ENCODE measurements around the gene THOC3. TPM values are rescaled to one million over a fixed set of nuclear protein-coding genes. Genes with fewer than 3 reads are reported as not detected.
"Not testable (repeated sequence)": the region's sequence is repeated elsewhere in the genome, so short reads cannot be mapped to it uniquely, and the experiment has no call there.

Gene THOC3, protein sequence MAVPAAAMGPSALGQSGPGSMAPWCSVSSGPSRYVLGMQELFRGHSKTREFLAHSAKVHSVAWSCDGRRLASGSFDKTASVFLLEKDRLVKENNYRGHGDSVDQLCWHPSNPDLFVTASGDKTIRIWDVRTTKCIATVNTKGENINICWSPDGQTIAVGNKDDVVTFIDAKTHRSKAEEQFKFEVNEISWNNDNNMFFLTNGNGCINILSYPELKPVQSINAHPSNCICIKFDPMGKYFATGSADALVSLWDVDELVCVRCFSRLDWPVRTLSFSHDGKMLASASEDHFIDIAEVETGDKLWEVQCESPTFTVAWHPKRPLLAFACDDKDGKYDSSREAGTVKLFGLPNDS
- total RNA-seq (2021; ENCODE audit: unreplicated experiment) (70.8 TPM), Bru-seq, nascent RNA (percentile 34 among the genes with signal in this experiment), BruChase-seq, experiment 1, labeled RNA remaining after a 2-hour chase (percentile 45 among the genes with signal in this experiment), BruChase-seq, experiment 2, labeled RNA remaining after a 6-hour chase (percentile 48 among the genes with signal in this experiment)
- 47.7 TPM for polyA plus RNA-seq (2012; ENCODE audit: insufficient read length)
- long read RNA-seq, transcript THOC3-201 (6 exons, 1,589 nt) = major isoform, 101 of 123 reads
- long read RNA-seq, partial matches to known transcripts = 2 of 123 reads
- long read RNA-seq, other reads (novel, unspliced or antisense) = 19 of 123 reads

DNA sequence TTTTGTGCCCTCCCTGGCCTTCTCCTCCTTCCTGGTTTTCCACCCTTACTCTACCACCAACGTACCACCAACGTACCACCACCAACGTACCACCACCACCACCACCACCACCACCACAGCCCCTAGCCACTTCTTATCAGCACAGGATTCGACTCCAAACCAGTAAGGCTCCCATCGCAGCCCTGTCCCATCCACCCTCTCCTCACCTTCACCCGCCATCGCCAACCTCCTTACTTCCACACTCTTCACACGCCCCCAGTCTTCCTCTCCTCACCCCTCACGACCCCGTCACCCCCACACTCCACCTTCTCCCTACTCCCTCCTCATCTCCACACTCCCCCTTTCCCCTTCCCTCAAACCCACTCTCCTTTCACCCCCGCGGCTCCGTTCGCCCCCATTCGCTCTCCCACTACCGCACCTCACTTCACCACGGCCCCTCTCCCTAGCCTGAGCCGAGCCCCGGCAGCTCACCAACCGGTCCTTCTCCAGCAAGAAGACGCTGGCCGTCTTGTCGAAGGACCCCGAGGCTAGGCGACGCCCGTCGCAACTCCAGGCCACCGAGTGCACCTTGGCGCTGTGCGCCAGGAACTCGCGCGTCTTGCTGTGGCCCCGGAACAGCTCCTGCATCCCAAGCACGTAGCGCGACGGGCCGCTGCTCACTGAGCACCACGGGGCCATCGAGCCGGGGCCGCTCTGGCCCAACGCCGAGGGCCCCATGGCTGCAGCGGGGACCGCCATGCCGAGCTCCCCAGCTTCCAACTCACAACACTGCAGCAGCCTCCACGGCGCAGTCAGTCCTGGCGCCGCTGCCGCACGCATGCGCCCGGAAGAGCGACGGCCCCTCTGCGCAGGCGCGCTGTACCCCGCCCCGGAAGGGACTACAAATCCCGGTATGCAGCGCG is at the start of gene THOC3:
TSS of gene THOC3 (minus strand) at position 845 of the 902 bp plus-strand sequence. CDS start at position 738, 107 bp downstream.
- BruUV-seq (replicated peaks); CTCF ChIA-PET; H3K27me3 ChIP-seq (ENCODE audit: control insufficient read depth, insufficient read depth, low read length); DNase-seq (ENCODE audit: low read depth, low spot score); H3K27ac ChIP-seq (ENCODE audit: low read length); H3K4me1 ChIP-seq (ENCODE audit: control insufficient read depth, insufficient read depth, low read length); in situ Hi-C loops (cut with HindIII; ENCODE audit: low pct_unique_long_range_greater_than_20kb, low sequenced_read_pairs); H3K36me3 ChIP-seq (ENCODE audit: control insufficient read depth, insufficient read depth, low read length); H3K9me3 ChIP-seq (ENCODE audit: control insufficient read depth, insufficient read depth, low read depth, low read length); POLR2A ChIA-PET; intact Hi-C loops (cut with micrococcal nuclease; ENCODE audit: unreplicated experiment): not testable (repeated sequence)
- peak; percentile 100 for ATAC-seq
- peak within 1 kb of the TSS; percentile 49 to 61 for H3K4me3 ChIP-seq (ENCODE audit: low read depth in 2 of 2, low read length in 2 of 2)

DNA sequence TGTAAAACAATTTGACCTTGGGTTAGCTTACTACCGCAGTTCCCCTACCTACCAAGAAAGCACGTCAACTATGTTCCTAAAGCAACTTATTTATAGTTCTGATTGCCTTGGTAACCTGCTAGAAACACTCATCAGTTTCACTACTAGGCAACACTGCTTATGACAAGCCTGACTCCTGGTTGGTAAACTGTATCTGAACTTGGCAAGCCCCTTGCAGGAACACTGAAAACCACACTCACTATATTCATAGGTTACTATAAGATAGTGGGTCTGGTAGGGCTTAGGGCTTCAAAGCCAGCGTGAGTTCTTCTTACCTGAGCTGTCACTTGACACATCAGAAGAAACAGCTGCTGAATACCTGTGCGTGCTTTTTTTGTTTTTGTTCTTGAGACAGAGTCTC is 49.2 kb upstream of the THOC3 start:
- POLR2A ChIA-PET; DNase-seq (ENCODE audit: low read depth, low spot score); in situ Hi-C loops (cut with HindIII; ENCODE audit: low pct_unique_long_range_greater_than_20kb, low sequenced_read_pairs); CTCF ChIA-PET; intact Hi-C loops (cut with micrococcal nuclease; ENCODE audit: unreplicated experiment); H3K27me3 ChIP-seq (ENCODE audit: control insufficient read depth, insufficient read depth, low read length); H3K27ac ChIP-seq (ENCODE audit: low read length); H3K4me1 ChIP-seq (ENCODE audit: control insufficient read depth, insufficient read depth, low read length); ATAC-seq; BruUV-seq (replicated peaks); H3K36me3 ChIP-seq (ENCODE audit: control insufficient read depth, insufficient read depth, low read length); H3K9me3 ChIP-seq (ENCODE audit: control insufficient read depth, insufficient read depth, low read depth, low read length); H3K4me3 ChIP-seq (ENCODE audit: low read depth in 2 of 2, low read length in 2 of 2): not testable (repeated sequence)

GRCh38 chr5:176014360-176014759 is 46.2 kb upstream of the THOC3 start:
- BruUV-seq (replicated peaks); intact Hi-C loops (cut with micrococcal nuclease; ENCODE audit: unreplicated experiment); CTCF ChIA-PET; POLR2A ChIA-PET; DNase-seq (ENCODE audit: low read depth, low spot score); H3K4me1 ChIP-seq (ENCODE audit: control insufficient read depth, insufficient read depth, low read length); H3K4me3 ChIP-seq (ENCODE audit: low read depth in 2 of 2, low read length in 2 of 2); H3K27me3 ChIP-seq (ENCODE audit: control insufficient read depth, insufficient read depth, low read length); H3K27ac ChIP-seq (ENCODE audit: low read length); H3K9me3 ChIP-seq (ENCODE audit: control insufficient read depth, insufficient read depth, low read depth, low read length); H3K36me3 ChIP-seq (ENCODE audit: control insufficient read depth, insufficient read depth, low read length); in situ Hi-C loops (cut with HindIII; ENCODE audit: low pct_unique_long_range_greater_than_20kb, low sequenced_read_pairs): not testable (repeated sequence)
- peak; percentile 48; the same call in 1 of the 2 replicates for ATAC-seq

DNA sequence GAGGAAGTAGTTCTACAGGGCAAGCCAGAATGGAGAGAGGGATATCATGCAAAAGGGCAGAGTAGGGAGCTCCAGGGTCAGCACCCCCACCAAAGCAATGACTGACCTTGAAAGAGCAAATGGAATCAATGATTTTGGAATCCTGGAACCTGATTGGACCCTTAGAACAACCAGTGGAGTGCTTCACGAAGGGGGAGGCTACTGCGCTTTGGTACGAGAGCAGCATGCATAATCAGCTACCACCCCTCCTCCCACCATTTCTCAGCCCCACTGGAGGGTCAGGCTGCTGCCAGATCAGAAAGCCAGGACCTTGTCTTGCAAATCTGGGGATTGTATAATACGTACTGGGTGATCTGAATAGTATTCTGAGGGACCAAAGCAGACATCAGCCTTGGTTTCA is 43.0 kb upstream of the THOC3 start:
- intact Hi-C loops (cut with micrococcal nuclease; ENCODE audit: unreplicated experiment); POLR2A ChIA-PET; H3K27me3 ChIP-seq (ENCODE audit: control insufficient read depth, insufficient read depth, low read length); H3K36me3 ChIP-seq (ENCODE audit: control insufficient read depth, insufficient read depth, low read length); in situ Hi-C loops (cut with HindIII; ENCODE audit: low pct_unique_long_range_greater_than_20kb, low sequenced_read_pairs); ATAC-seq; H3K4me1 ChIP-seq (ENCODE audit: control insufficient read depth, insufficient read depth, low read length); H3K27ac ChIP-seq (ENCODE audit: low read length); H3K9me3 ChIP-seq (ENCODE audit: control insufficient read depth, insufficient read depth, low read depth, low read length); H3K4me3 ChIP-seq (ENCODE audit: low read depth in 2 of 2, low read length in 2 of 2); DNase-seq (ENCODE audit: low read depth, low spot score); CTCF ChIA-PET; BruUV-seq (replicated peaks): not testable (repeated sequence)

GRCh38 chr5:176010202-176010601 is 42.1 kb upstream of the THOC3 start:
- H3K4me1 ChIP-seq (ENCODE audit: control insufficient read depth, insufficient read depth, low read length); POLR2A ChIA-PET; H3K36me3 ChIP-seq (ENCODE audit: control insufficient read depth, insufficient read depth, low read length); H3K4me3 ChIP-seq (ENCODE audit: low read depth in 2 of 2, low read length in 2 of 2); CTCF ChIA-PET; H3K27me3 ChIP-seq (ENCODE audit: control insufficient read depth, insufficient read depth, low read length); intact Hi-C loops (cut with micrococcal nuclease; ENCODE audit: unreplicated experiment); BruUV-seq (replicated peaks); H3K9me3 ChIP-seq (ENCODE audit: control insufficient read depth, insufficient read depth, low read depth, low read length); H3K27ac ChIP-seq (ENCODE audit: low read length); in situ Hi-C loops (cut with HindIII; ENCODE audit: low pct_unique_long_range_greater_than_20kb, low sequenced_read_pairs); DNase-seq (ENCODE audit: low read depth, low spot score); ATAC-seq: not testable (repeated sequence)

DNA sequence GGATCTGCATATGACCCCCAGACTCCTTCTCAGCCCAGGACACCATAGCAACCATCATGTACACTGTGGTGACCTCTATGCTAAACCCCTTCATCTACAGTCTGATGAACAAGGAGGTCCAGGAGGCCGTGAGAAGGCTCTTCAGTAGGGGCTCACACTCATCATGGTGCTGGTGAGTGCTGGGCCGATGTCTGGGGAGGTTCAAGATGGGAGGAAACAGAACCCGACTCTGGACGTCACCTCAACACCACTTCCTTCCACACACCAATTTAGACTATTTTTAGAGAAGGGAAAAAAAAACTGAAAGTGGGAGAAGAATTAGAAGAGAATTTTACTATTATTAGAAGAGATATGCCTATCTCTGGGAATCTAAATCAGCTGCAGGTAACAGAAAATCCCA is 39.1 kb upstream of the THOC3 start:
- H3K4me3 ChIP-seq (ENCODE audit: low read depth in 2 of 2, low read length in 2 of 2); ATAC-seq; H3K27ac ChIP-seq (ENCODE audit: low read length); H3K36me3 ChIP-seq (ENCODE audit: control insufficient read depth, insufficient read depth, low read length); POLR2A ChIA-PET; BruUV-seq (replicated peaks); in situ Hi-C loops (cut with HindIII; ENCODE audit: low pct_unique_long_range_greater_than_20kb, low sequenced_read_pairs); DNase-seq (ENCODE audit: low read depth, low spot score); H3K9me3 ChIP-seq (ENCODE audit: control insufficient read depth, insufficient read depth, low read depth, low read length); H3K4me1 ChIP-seq (ENCODE audit: control insufficient read depth, insufficient read depth, low read length); CTCF ChIA-PET; intact Hi-C loops (cut with micrococcal nuclease; ENCODE audit: unreplicated experiment); H3K27me3 ChIP-seq (ENCODE audit: control insufficient read depth, insufficient read depth, low read length): not testable (repeated sequence)

DNA sequence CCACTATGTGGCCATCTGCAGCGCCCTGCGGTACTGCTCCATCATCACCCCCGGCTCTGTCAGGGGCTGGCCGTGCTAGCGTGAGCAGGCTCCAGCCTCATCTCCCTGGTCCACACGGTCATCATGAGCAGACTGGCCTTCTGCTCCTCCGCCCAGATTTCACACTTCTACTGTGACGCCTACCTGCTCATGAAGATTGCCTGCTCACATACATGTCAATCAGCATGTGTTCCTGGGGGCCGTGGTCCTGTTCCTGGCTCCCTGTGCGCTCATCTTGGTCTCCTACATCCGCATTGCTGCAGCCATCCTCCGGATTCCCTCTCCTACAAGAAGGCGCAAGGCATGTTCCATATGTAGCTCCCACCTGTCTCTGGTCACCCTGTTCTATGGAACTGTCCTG is 38.7 kb upstream of the THOC3 start:
- H3K27ac ChIP-seq (ENCODE audit: low read length); H3K4me1 ChIP-seq (ENCODE audit: control insufficient read depth, insufficient read depth, low read length); in situ Hi-C loops (cut with HindIII; ENCODE audit: low pct_unique_long_range_greater_than_20kb, low sequenced_read_pairs); BruUV-seq (replicated peaks); ATAC-seq; H3K9me3 ChIP-seq (ENCODE audit: control insufficient read depth, insufficient read depth, low read depth, low read length); H3K36me3 ChIP-seq (ENCODE audit: control insufficient read depth, insufficient read depth, low read length); H3K27me3 ChIP-seq (ENCODE audit: control insufficient read depth, insufficient read depth, low read length); CTCF ChIA-PET; H3K4me3 ChIP-seq (ENCODE audit: low read depth in 2 of 2, low read length in 2 of 2); POLR2A ChIA-PET; DNase-seq (ENCODE audit: low read depth, low spot score); intact Hi-C loops (cut with micrococcal nuclease; ENCODE audit: unreplicated experiment): not testable (repeated sequence)

Data from Panc1 (cell line).